Cardiac atrium fibroblast (primary cell): Measurements from ENCODE around the gene KYAT1. TPM values are rescaled to one million over a fixed set of nuclear protein-coding genes. Genes with fewer than 3 reads are reported as not detected.

ENCODE experiments used
- total RNA-seq: library from RNA; depleted of rRNA; stranded (reverse); fragments of >200 nt; gene quantifications from 2 replicates; pipeline ENCODE4 v1.2.3, GENCODE V29; 2015

KYAT1 gene
- total RNA-seq: 2.9 and 5.2 TPM in 2 replicates

GRCh38 chr9:128881884-128882676, at the start of gene KYAT1, which contains the start of gene LRRC8A:
Gene KYAT1, minus strand, starts transcription at chr9:128881950. Its CDS starts 36,545 bp downstream, at chr9:128845405.
Gene LRRC8A, plus strand, starts transcription at chr9:128882133. Its CDS starts 25,032 bp downstream, at chr9:128907165.

GRCh38 chr9:128920381-128921058, 38.8 kb upstream of the KYAT1 start, which contains the start of gene PHYHD1:
Gene PHYHD1, plus strand, starts transcription at chr9:128920982. Its CDS starts 1,342 bp downstream, at chr9:128922324.

GRCh38 chr9:128829477-128830251, 52.1 kb downstream of the KYAT1 start, which contains the start of gene SPOUT1:
Gene SPOUT1, minus strand, starts transcription at chr9:128829794. Its CDS starts 14 bp downstream, at chr9:128829780.

GRCh38 chr9:128818099-128818838, 63.5 kb downstream of the KYAT1 start, which contains the start of gene ENDOG:
Gene ENDOG, plus strand, starts transcription at chr9:128818500. Its CDS starts 185 bp downstream, at chr9:128818685.

GRCh38 chr9:128786681-128787601, 94.8 kb downstream of the KYAT1 start, which contains the start of gene TBC1D13:
Gene TBC1D13, plus strand, starts transcription at chr9:128787253. Its CDS starts 101 bp downstream, at chr9:128787354.

Other genes with a start within 250 kb of the KYAT1 start
- gene DYNC2I2, start 225.1 kb downstream of the KYAT1 start, total RNA-seq: 20.9 and 40.7 TPM in 2 replicates
- gene SET, start 192.7 kb downstream of the KYAT1 start, total RNA-seq: 182 and 183 TPM in 2 replicates
- gene PKN3, start 179.4 kb downstream of the KYAT1 start, total RNA-seq: 0.65 and 9.7 TPM in 2 replicates
- 39.0 and 44.4 TPM in 2 replicates for gene ZDHHC12, start 157.8 kb downstream of the KYAT1 start, total RNA-seq
- 23.7 and 46.9 TPM in 2 replicates for gene ZER1, start 110.0 kb downstream of the KYAT1 start, total RNA-seq
- gene TBC1D13, start 94.7 kb downstream of the KYAT1 start, total RNA-seq: 14.3 and 30.7 TPM in 2 replicates
- 10.1 and 16.2 TPM in 2 replicates for gene ENDOG, start 63.5 kb downstream of the KYAT1 start, total RNA-seq
- gene SPOUT1, start 52.2 kb downstream of the KYAT1 start, total RNA-seq: 17.2 and 40.4 TPM in 2 replicates
- gene LRRC8A, start 183 bp upstream of the KYAT1 start, total RNA-seq: 41.9 and 45.4 TPM in 2 replicates
- gene PHYHD1, start 39.0 kb upstream of the KYAT1 start, total RNA-seq: 16.2 and 22.2 TPM in 2 replicates
- gene DOLK, start 65.7 kb upstream of the KYAT1 start, total RNA-seq: 28.3 and 29.3 TPM in 2 replicates
- 26.5 and 33.2 TPM in 2 replicates for gene NUP188, start 65.7 kb upstream of the KYAT1 start, total RNA-seq
- 32.7 and 36.5 TPM in 2 replicates for gene SH3GLB2, start 146.4 kb upstream of the KYAT1 start, total RNA-seq
- gene MIGA2, start 154.7 kb upstream of the KYAT1 start, total RNA-seq: 16.6 and 31.9 TPM in 2 replicates
- gene DOLPP1, start 199.2 kb upstream of the KYAT1 start, total RNA-seq: 10.3 and 11.2 TPM in 2 replicates
- gene CRAT, start 228.8 kb upstream of the KYAT1 start, total RNA-seq: 49.8 and 54.1 TPM in 2 replicates
- 141 and 146 TPM in 2 replicates for gene PTPA, start 229.5 kb upstream of the KYAT1 start, total RNA-seq